Hepatocyte (in vitro differentiated cells): Measurements from ENCODE around the gene NAA15.

Experiments used
- CTCF ChIP-seq: fragments of 200-600 bp; sonication (generic); IDR thresholded peaks from 2 replicates; pipeline ENCODE4 v1.5.1; 2016; ENCODE audit warnings: antibody characterized with exemption, mild to moderate bottlenecking; ENCODE audit not compliant: poor library complexity
- EZH2 ChIP-seq: fragments of 200-600 bp; sonication (generic); IDR thresholded peaks from 2 replicates; pipeline ENCODE4 v1.6.1; 2016; ENCODE audit warnings: antibody characterized with exemption, mild to moderate bottlenecking, borderline replicate concordance
- EZH2phosphoT487 ChIP-seq: fragments of 200-600 bp; sonication (generic); IDR thresholded peaks from one replicate; pipeline ENCODE4 v1.6.1; 2018; ENCODE audit warnings: antibody characterized with exemption, mild to moderate bottlenecking, low read depth, moderate library complexity; ENCODE audit not compliant: unreplicated experiment, severe bottlenecking

GRCh38 chr4:139304920-139305319 lies 3.6 kb downstream of the NAA15 start:
- TF ChIP-seq EZH2phosphoT487 (no peak), CTCF (no peak), EZH2 (no peak)
